ENCODE results near the gene PAK6.

The PAK6 gene

DNA sequence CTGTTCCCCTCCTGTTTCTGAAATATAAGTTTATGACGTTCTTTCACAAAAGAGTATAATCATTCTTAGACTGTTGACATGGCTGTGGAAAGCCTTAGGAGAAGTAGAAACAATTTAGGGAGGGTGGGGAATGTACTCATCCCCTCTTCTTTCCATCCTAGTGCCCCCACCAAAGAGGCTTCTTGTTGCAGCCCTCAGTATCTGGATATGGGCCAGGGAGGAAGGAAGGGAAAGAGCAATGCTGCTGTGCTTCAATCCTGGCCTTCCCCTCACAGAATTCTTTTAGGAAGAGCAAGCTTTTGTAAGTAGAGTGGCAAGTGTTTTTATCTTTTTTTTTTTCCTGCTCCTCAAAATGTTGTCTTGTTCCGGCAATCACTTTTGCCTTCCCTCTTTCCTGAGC is 86.3 kb downstream of the PAK6 start:
- Histone ChIP-seq H3K36me3 (ENCODE audit: insufficient read depth, low read length) (no peaks in the 10 kb centered on the region), H3K9me2 (replicated peaks; ENCODE audit: low read depth, low read length) (no peaks in the 10 kb centered on the region), H3F3A (ENCODE audit: low read depth) (0 out of 2 replicates have a peak, but pooled peaks cover 5% of the 10 kb centered on the region), H3K4me2 (ENCODE audit: low read depth, low read length, poor library complexity, severe bottlenecking) (peak overlapping the region; percentile 84), H3K9me3 (ENCODE audit: insufficient read depth, low read depth, low read length) (no peaks in the 10 kb centered on the region), H3K27me3 (ENCODE audit: insufficient read depth, low read length, poor library complexity, severe bottlenecking) (no peaks in the 10 kb centered on the region), H3K9ac (ENCODE audit: low read depth, low read length, poor library complexity, severe bottlenecking) (peak overlapping the region; percentile 82), H2AFZ (ENCODE audit: low read length) (no peak overlapping the region), H3K4me1 (ENCODE audit: insufficient read depth, low read length, poor library complexity, severe bottlenecking) (peaks cover 55% of the 10 kb centered on the region), H4K20me1 (ENCODE audit: insufficient read depth, low read length, poor library complexity, severe bottlenecking) (peaks cover 13% of the 10 kb centered on the region), H3K4me3 (ENCODE audit: low read length, poor library complexity, severe bottlenecking) (peak overlapping the region; percentile 81), H3K79me2 (ENCODE audit: insufficient read depth, low read length) (peaks cover 62% of the 10 kb centered on the region)
- no peak for TF ChIP-seq EZH2phosphoT487 (IDR thresholded peaks at IDR 0.05; ENCODE audit: borderline replicate concordance)
- TF ChIP-seq, protein P1, sequence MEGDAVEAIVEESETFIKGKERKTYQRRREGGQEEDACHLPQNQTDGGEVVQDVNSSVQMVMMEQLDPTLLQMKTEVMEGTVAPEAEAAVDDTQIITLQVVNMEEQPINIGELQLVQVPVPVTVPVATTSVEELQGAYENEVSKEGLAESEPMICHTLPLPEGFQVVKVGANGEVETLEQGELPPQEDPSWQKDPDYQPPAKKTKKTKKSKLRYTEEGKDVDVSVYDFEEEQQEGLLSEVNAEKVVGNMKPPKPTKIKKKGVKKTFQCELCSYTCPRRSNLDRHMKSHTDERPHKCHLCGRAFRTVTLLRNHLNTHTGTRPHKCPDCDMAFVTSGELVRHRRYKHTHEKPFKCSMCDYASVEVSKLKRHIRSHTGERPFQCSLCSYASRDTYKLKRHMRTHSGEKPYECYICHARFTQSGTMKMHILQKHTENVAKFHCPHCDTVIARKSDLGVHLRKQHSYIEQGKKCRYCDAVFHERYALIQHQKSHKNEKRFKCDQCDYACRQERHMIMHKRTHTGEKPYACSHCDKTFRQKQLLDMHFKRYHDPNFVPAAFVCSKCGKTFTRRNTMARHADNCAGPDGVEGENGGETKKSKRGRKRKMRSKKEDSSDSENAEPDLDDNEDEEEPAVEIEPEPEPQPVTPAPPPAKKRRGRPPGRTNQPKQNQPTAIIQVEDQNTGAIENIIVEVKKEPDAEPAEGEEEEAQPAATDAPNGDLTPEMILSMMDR (conservative IDR thresholded peaks at IDR 0.05; ENCODE audit: low read length): no peak

DNA sequence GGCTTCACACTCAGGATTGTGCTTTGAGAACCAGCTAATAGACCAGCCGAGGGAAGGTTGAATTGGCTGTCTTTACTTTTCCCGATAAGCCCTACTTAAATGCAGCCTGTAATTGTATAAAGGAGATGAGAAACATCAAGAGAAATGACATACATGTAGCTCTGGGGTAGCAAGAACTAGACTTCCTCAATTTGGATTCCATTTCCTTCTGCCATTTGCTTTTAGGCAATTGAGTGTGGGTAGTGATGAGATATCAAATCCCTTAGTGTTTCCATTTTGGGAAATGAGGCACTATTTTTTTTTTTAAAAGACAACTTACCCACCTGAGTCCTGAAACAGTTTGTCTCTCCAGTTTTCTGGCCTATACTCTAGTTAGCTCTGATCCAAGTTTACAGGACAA is 86.8 kb downstream of the PAK6 start:
- peak overlapping the region; percentile 84 for H3K4me2 ChIP-seq (ENCODE audit: low read depth, low read length, poor library complexity, severe bottlenecking)
- TF ChIP-seq, protein P1 (conservative IDR thresholded peaks at IDR 0.05; ENCODE audit: low read length): no peak
- no peak for TF ChIP-seq EZH2phosphoT487 (IDR thresholded peaks at IDR 0.05; ENCODE audit: borderline replicate concordance)
- peak overlapping the region; percentile 81 for H3K4me3 ChIP-seq (ENCODE audit: low read length, poor library complexity, severe bottlenecking)
- H3K27me3 ChIP-seq (ENCODE audit: insufficient read depth, low read length, poor library complexity, severe bottlenecking): no peaks in the 10 kb centered on the region
- H3K9me2 ChIP-seq (replicated peaks; ENCODE audit: low read depth, low read length): no peaks in the 10 kb centered on the region
- H3K79me2 ChIP-seq (ENCODE audit: insufficient read depth, low read length): peaks cover 67% of the 10 kb centered on the region
- no peak overlapping the region for H2AFZ ChIP-seq (ENCODE audit: low read length)
- peaks cover 60% of the 10 kb centered on the region for H3K4me1 ChIP-seq (ENCODE audit: insufficient read depth, low read length, poor library complexity, severe bottlenecking)
- no peaks in the 10 kb centered on the region for H3K9me3 ChIP-seq (ENCODE audit: insufficient read depth, low read depth, low read length)
- H3K9ac ChIP-seq (ENCODE audit: low read depth, low read length, poor library complexity, severe bottlenecking): peak overlapping the region; percentile 82
- H3F3A ChIP-seq (ENCODE audit: low read depth): 0 out of 2 replicates have a peak, but pooled peaks cover 5% of the 10 kb centered on the region
- peaks cover 13% of the 10 kb centered on the region for H4K20me1 ChIP-seq (ENCODE audit: insufficient read depth, low read length, poor library complexity, severe bottlenecking)
- H3K36me3 ChIP-seq (ENCODE audit: insufficient read depth, low read length): no peaks in the 10 kb centered on the region

All from Loucy (cell line).